H9 (cell line): ENCODE data around the gene RBM25. TPM values are rescaled to one million over a fixed set of nuclear protein-coding genes. Genes with fewer than 3 reads are reported as not detected.
A peak's percentile ranks its signal among the peaks of the same experiment; 100 is the strongest.

Experiments used
- DNase-seq: peaks from one replicate; pipeline ENCODE4 v3.0.0-alpha.2; 2017
- H2AFZ ChIP-seq: one replicate; pipeline ENCODE4 v1.6.1; 2013; ENCODE audit warnings: mild to moderate bottlenecking, low read length, control low read depth, moderate library complexity
- H2AK5ac ChIP-seq: 2 replicates; pipeline ENCODE4 v1.6.1; 2013; ENCODE audit warnings: low read length, control low read depth, mixed read lengths; ENCODE audit not compliant: insufficient read length
- H2BK120ac ChIP-seq: one replicate; pipeline ENCODE4 v1.6.1; 2013; ENCODE audit warnings: low read depth, mild to moderate bottlenecking, low read length, control low read depth, inconsistent platforms; ENCODE audit not compliant: poor library complexity, severe bottlenecking
- H2BK12ac ChIP-seq: 2 replicates; pipeline ENCODE4 v1.6.1; 2013; ENCODE audit warnings: low read length, control low read depth, mixed read lengths, low read depth; ENCODE audit not compliant: insufficient read length
- H2BK15ac ChIP-seq: 2 replicates; pipeline ENCODE4 v1.6.1; 2013; ENCODE audit warnings: low read depth, low read length, control low read depth
- H2BK20ac ChIP-seq: one replicate; pipeline ENCODE4 v1.6.1; 2013; ENCODE audit warnings: low read depth, mild to moderate bottlenecking, low read length, control low read depth, inconsistent platforms; ENCODE audit not compliant: poor library complexity, severe bottlenecking
- H2BK5ac ChIP-seq: 2 replicates; pipeline ENCODE4 v1.6.1; 2013; ENCODE audit warnings: low read length, control low read depth, mixed read lengths; ENCODE audit not compliant: insufficient read length
- H3K14ac ChIP-seq: 2 replicates; pipeline ENCODE4 v1.6.1; 2013; ENCODE audit warnings: low read length, control low read depth; ENCODE audit not compliant: insufficient read depth
- H3K18ac ChIP-seq: 2 replicates; pipeline ENCODE4 v1.6.1; 2013; ENCODE audit warnings: low read depth, mild to moderate bottlenecking, mixed read lengths, low read length, control low read depth; ENCODE audit not compliant: insufficient read length
- H3K23ac ChIP-seq: 2 replicates; pipeline ENCODE4 v1.6.1; 2013; ENCODE audit warnings: low read length, control low read depth, mixed read lengths, low read depth; ENCODE audit not compliant: insufficient read length
- H3K23me2 ChIP-seq: 2 replicates; pipeline ENCODE4 v1.6.1; 2013; ENCODE audit warnings: low read depth, mild to moderate bottlenecking, mixed read lengths, low read length, control low read depth; ENCODE audit not compliant: insufficient read length, poor library complexity, severe bottlenecking
- H3K27ac ChIP-seq: 2 replicates; pipeline ENCODE4 v1.5.1; 2013; ENCODE audit warnings: low read length, control low read depth, mixed read lengths, low read depth; ENCODE audit not compliant: insufficient read length
- H3K27me3 ChIP-seq: 2 replicates; pipeline ENCODE4 v1.6.1; 2013; ENCODE audit warnings: low read length, control low read depth, inconsistent platforms; ENCODE audit not compliant: insufficient read depth
- H3K4ac ChIP-seq: 2 replicates; pipeline ENCODE4 v1.6.1; 2013; ENCODE audit warnings: low read depth, mild to moderate bottlenecking, control low read depth, inconsistent platforms, low read length, moderate library complexity
- H3K4me1 ChIP-seq: 2 replicates; pipeline ENCODE4 v1.6.1; 2013; ENCODE audit warnings: low read length, control low read depth, inconsistent platforms; ENCODE audit not compliant: insufficient read depth
- H3K4me2 ChIP-seq: 2 replicates; pipeline ENCODE4 v1.6.1; 2013; ENCODE audit warnings: low read length, control low read depth, mixed read lengths; ENCODE audit not compliant: insufficient read length, insufficient read depth
- H3K56ac ChIP-seq: 2 replicates; pipeline ENCODE4 v1.6.1; 2013; ENCODE audit warnings: low read depth, mild to moderate bottlenecking, mixed read lengths, low read length, control low read depth; ENCODE audit not compliant: insufficient read length
- H3K79me1 ChIP-seq: 2 replicates; pipeline ENCODE4 v1.6.1; 2013; ENCODE audit warnings: low read depth, mild to moderate bottlenecking, moderate library complexity, low read length, control low read depth, inconsistent platforms; ENCODE audit not compliant: insufficient read depth, poor library complexity, severe bottlenecking
- H3K79me2 ChIP-seq: 2 replicates; pipeline ENCODE4 v1.6.1; 2013; ENCODE audit warnings: low read length, control low read depth, inconsistent platforms; ENCODE audit not compliant: insufficient read depth
- H3K9ac ChIP-seq: 2 replicates; pipeline ENCODE4 v1.6.1; 2013; ENCODE audit warnings: low read length, control low read depth, mixed read lengths; ENCODE audit not compliant: insufficient read length; ENCODE audit errors: extremely low read depth
- H3K9me3 ChIP-seq: one replicate; pipeline ENCODE4 v1.6.1; 2013; ENCODE audit warnings: low read depth, low read length, inconsistent platforms; ENCODE audit not compliant: control insufficient read depth
- H3T11ph ChIP-seq: one replicate; pipeline ENCODE4 v1.6.1; 2013; ENCODE audit warnings: mild to moderate bottlenecking, low read length, control low read depth, inconsistent platforms
- H4K20me1 ChIP-seq: one replicate; pipeline ENCODE4 v1.6.1; 2013; ENCODE audit not compliant: control insufficient read depth, insufficient read length, insufficient read depth
- H4K5ac ChIP-seq: 2 replicates; pipeline ENCODE4 v1.6.1; 2013; ENCODE audit warnings: low read depth, mild to moderate bottlenecking, mixed read lengths, low read length, control low read depth; ENCODE audit not compliant: insufficient read length
- H4K8ac ChIP-seq: replicated peaks from 2 replicates; pipeline ENCODE4 v1.6.1; 2013; ENCODE audit warnings: low read length, control low read depth, mixed read lengths, low read depth; ENCODE audit not compliant: insufficient read length
- H4K91ac ChIP-seq: 2 replicates; pipeline ENCODE4 v1.6.1; 2013; ENCODE audit warnings: low read depth, mild to moderate bottlenecking, moderate library complexity, mixed read lengths, low read length, control low read depth; ENCODE audit not compliant: insufficient read length
- H3K27ac Mint-ChIP-seq, 3 experiments: 2 replicates in 2 of 3; 3 replicates in 1 of 3; pipeline ENCODE4 v1.8.0; 2020 to 2021; ENCODE audit warnings: mixed read lengths in 3 of 3, mild to moderate bottlenecking in 1 of 3, moderate library complexity in 1 of 3
- H3K27me3 Mint-ChIP-seq: 2 replicates; pipeline ENCODE4 v1.8.0; 2021; ENCODE audit warnings: low read depth, mild to moderate bottlenecking, moderate library complexity, mixed read lengths
- H3K36me3 Mint-ChIP-seq, 3 experiments: 2 replicates in 2 of 3; 3 replicates in 1 of 3; pipeline ENCODE4 v1.8.0; 2020 to 2021; ENCODE audit warnings: low read depth in 3 of 3, mixed read lengths in 3 of 3; ENCODE audit not compliant: insufficient read depth in 1 of 3
- H3K4me1 Mint-ChIP-seq, 2 experiments: 2 replicates each; pipeline ENCODE4 v1.8.0; 2020; ENCODE audit warnings: mixed read lengths in 2 of 2
- H3K4me3 Mint-ChIP-seq, 2 experiments: 2 replicates in 1 of 2; 3 replicates in 1 of 2; pipeline ENCODE4 v1.8.0; 2020 to 2021; ENCODE audit warnings: mild to moderate bottlenecking in 2 of 2, mixed read lengths in 2 of 2, moderate library complexity in 1 of 2
- H3K9me3 Mint-ChIP-seq, 2 experiments: 2 replicates in 1 of 2; 3 replicates in 1 of 2; pipeline ENCODE4 v1.8.0; 2020; ENCODE audit warnings: mild to moderate bottlenecking in 2 of 2, mixed read lengths in 2 of 2, moderate library complexity in 1 of 2
- WGBS: extraction: QIAGEN DNeasy Blood & Tissue Kit; methylation state at CpG from one replicate; pipeline ENCODE4 v1.1.7; 2013; ENCODE audit warnings: missing lambda C conversion rate, low lambda C conversion rate, mixed read lengths; ENCODE audit not compliant: insufficient read length; ENCODE audit errors: extremely low coverage; 5-methylcytosine and 5-hydroxymethylcytosine counted together
- total RNA-seq: library from RNA; stranded (reverse); gene quantifications from 2 replicates; pipeline ENCODE4 v1.2.1, GENCODE V29; 2021
- TF ChIP-seq, protein P1 (sequence below): fragments of 200-600 bp; sonication (generic); conservative IDR thresholded peaks from 3 replicates; pipeline ENCODE4 v1.8.0; 2021; ENCODE audit warnings: antibody characterized with exemption, mild to moderate bottlenecking

RBM25 gene
- total RNA-seq, 1 experiment from 2014 or later = 138 TPM

DNA sequence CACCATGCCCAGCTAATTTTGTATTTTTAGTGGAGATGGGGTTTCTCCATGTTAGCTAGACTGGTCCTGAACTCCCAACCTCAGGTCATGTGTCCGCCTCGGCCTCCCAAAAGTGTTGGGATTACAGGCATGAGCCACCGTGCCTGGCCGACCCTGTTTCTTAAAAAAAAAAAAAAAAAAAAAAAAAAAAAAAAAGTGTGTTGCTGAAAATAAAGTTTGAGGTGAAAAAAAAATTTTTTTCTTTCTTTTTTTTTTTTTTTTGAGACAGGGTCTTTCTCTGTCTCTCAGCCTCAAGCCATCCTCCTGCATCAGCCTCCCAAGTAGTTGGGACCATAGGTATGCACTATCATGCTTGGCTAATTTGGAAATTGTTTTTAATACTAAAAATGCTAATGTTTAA, 11.3 kb downstream of the RBM25 start:
- H2BK120ac ChIP-seq = no peak overlapping the region
- Mint-ChIP-seq H3K27ac (peak overlapping the region in 1 of 3 experiments; percentile 61; a peak in 1 of 7 replicates), H3K36me3 (peaks cover 18 to 62% (median 56%) of the 10 kb centered on the region in 3 experiments; a peak in 6 of 7 replicates), H3K9me3 (no peaks in the 10 kb centered on the region), H3K4me1 (peaks cover 17 to 18% of the 10 kb centered on the region in 2 experiments), H3K4me3 (no peak overlapping the region), H3K27me3 (no peaks in the 10 kb centered on the region)
- no peak overlapping the region for H3K4ac ChIP-seq
- H4K91ac ChIP-seq = no peak overlapping the region
- peaks cover 58% of the 10 kb centered on the region; the same call in 1 of the 2 replicates for H3K79me2 ChIP-seq
- H3K56ac ChIP-seq = no peak overlapping the region
- H3K4me2 ChIP-seq = no peak overlapping the region
- H3K23ac ChIP-seq = no peak overlapping the region
- no peak overlapping the region for H3K14ac ChIP-seq
- no CpG with 5 or more reads among the region's 4 CpGs for WGBS
- TF ChIP-seq, protein P1, sequence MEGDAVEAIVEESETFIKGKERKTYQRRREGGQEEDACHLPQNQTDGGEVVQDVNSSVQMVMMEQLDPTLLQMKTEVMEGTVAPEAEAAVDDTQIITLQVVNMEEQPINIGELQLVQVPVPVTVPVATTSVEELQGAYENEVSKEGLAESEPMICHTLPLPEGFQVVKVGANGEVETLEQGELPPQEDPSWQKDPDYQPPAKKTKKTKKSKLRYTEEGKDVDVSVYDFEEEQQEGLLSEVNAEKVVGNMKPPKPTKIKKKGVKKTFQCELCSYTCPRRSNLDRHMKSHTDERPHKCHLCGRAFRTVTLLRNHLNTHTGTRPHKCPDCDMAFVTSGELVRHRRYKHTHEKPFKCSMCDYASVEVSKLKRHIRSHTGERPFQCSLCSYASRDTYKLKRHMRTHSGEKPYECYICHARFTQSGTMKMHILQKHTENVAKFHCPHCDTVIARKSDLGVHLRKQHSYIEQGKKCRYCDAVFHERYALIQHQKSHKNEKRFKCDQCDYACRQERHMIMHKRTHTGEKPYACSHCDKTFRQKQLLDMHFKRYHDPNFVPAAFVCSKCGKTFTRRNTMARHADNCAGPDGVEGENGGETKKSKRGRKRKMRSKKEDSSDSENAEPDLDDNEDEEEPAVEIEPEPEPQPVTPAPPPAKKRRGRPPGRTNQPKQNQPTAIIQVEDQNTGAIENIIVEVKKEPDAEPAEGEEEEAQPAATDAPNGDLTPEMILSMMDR = no peak
- H2BK5ac ChIP-seq = no peak overlapping the region
- H2BK20ac ChIP-seq = no peak overlapping the region
- peaks cover 6% of the 10 kb centered on the region for H3K79me1 ChIP-seq
- no peaks in the 10 kb centered on the region for H3K23me2 ChIP-seq
- H2BK15ac ChIP-seq = no peak overlapping the region
- H3K9ac ChIP-seq = no peak overlapping the region
- H2AFZ ChIP-seq = no peak overlapping the region
- no peaks in the 10 kb centered on the region for H3K27me3 ChIP-seq
- H4K8ac ChIP-seq = no peak overlapping the region
- no peak overlapping the region for H2BK12ac ChIP-seq
- no peaks in the 10 kb centered on the region for H4K20me1 ChIP-seq
- no peak overlapping the region for H3T11ph ChIP-seq
- H3K4me1 ChIP-seq = no peaks in the 10 kb centered on the region
- H3K9me3 ChIP-seq = no peaks in the 10 kb centered on the region
- H4K5ac ChIP-seq = no peak overlapping the region
- no peak overlapping the region for H3K27ac ChIP-seq
- DNase-seq = no peak
- no peak overlapping the region for H2AK5ac ChIP-seq
- no peak overlapping the region for H3K18ac ChIP-seq
